SK-N-DZ (cell line): ENCODE data around the gene USP37.
"Not testable (repeated sequence)": the region's sequence is repeated elsewhere in the genome, so short reads cannot be mapped to it uniquely, and the experiment has no call there.

Experiments used
- DNase-seq: peaks from one replicate; pipeline ENCODE4 v3.0.0-alpha.2; 2015; ENCODE audit warnings: low spot score

The USP37 gene

DNA sequence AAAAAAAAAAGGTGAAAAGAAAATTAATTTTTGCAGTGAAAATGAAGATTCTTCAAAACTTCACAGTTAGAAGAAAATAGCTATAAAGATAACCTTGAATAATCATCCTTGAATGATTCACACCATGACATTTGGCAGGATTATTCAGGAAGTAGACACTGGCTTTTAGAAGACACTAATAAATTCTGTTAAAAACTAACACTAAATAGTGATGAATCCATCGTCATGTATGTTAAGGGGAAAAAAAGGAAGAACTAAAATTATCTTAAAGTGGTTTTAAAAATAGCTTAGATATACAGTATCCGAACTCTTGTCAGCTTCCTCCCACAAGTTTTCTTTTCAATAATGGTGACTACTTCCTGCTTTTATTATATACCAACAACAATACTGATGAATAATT lies 10.2 kb downstream of the USP37 start:
- no peak for DNase-seq

DNA sequence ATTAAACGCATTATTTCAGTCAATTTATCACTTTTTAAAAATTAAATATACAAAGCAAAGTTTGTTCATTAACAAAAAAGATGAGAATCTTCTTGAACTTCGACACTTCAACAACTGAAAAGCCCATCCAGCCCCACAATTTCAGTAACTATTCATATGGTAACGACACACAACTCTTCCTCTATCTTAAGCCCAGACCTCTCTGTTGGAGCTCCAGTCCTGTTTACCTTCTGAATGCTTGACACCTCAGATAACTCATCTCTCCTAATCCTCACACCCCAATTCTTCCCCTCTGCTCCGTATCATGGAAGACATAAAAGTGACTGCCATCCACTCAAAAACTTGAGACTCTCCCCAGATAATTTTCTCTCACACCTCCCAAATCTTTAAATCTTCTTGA lies 12.6 kb downstream of the USP37 start:
- no peak for DNase-seq

GRCh38 chr2:218554225-218554624 lies 13.9 kb downstream of the USP37 start:
- DNase-seq: not testable (repeated sequence)

DNA sequence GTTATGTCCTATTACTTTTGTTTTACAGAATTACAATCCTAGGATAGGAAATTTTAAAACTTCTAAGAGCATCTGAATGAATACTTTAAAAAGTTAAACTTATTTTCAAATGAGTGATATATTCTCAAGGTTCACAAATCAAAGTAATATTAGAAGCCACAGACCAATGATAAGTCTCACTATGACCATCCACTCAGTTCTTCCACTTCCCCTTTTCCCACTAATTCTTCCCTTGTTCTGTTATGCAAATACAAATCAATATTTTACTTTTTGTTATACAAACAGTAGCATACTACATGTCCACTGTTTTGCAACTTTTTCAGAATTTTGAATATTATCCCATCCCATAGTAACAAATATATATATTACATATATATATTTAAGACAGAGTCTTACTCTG lies 20.2 kb downstream of the USP37 start:
- DNase-seq: no peak

GRCh38 chr2:218547511-218547910 lies 20.6 kb downstream of the USP37 start:
- no peak for DNase-seq

- no peak for DNase-seq
Observed at GRCh38 chr2:218546012-218546411, 22.1 kb downstream of the USP37 start.

DNA sequence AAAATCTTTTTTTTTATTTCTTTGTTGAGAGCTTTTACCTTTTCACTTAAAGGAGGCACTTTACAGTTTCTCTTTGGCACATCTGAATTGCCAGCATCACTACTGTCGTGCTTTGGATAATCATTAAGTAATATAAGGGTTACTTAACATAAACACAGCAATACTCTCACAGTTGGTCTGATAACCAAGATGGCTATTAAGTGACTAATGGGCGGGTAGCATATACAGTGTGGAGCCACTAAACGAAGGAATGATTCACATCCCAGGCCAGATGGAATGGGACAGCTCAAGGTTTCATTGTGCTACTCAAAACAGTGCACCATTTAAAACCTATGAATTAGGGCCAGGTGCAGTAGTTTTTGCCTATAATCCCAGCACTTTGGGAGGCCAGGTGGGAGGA lies 28.1 kb downstream of the USP37 start:
- no peak for DNase-seq

GRCh38 chr2:218536804-218537494 lies 31.2 kb downstream of the USP37 start:
- no peak for DNase-seq

DNA sequence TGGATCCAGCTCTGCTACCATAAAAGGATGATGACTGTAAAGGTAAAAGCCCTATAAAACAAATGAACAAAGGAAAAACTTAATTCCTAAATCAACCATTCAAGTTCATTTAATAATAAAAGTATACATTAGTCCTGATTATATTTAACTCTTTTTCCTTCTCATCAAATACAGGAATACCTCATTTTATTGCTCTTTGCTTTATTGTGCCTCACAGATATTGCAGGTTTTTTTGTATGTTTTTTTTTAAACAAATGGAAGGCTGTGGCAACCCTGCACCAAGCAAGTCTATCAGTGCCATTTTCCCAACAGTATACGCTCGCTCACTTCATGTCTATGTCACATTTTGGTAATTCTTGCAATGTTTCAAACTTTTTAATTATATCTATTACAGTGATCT lies 38.2 kb downstream of the USP37 start:
- DNase-seq: no peak

- DNase-seq: not testable (repeated sequence)
Observed at GRCh38 chr2:218528409-218528808, 39.7 kb downstream of the USP37 start.

GRCh38 chr2:218523651-218524050 lies 44.5 kb downstream of the USP37 start:
- no peak for DNase-seq

- no peak for DNase-seq
Observed at GRCh38 chr2:218518876-218519275, 49.3 kb downstream of the USP37 start.

- DNase-seq: no peak
Observed at GRCh38 chr2:218517434-218518206, 50.5 kb downstream of the USP37 start.

DNA sequence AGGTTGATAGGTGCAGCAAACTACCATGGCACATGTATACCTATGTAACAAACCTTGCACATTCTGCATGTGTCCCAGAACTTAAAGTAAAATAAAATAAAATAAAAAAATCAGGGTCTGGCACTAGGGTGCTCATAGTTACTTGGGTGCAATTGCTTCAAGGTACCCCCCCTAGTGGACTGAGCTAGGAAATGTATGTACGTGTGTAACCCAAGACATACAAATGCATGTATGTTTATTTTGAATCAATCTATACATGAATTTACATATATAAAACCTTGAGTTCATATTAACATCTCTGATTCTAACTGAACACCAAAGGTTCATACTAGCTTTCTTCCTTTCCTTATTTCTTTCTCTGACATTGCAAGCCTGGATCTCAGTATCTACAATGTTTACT lies 51.5 kb downstream of the USP37 start:
- DNase-seq: no peak

GRCh38 chr2:218513676-218514075 lies 54.5 kb downstream of the USP37 start:
- no peak for DNase-seq

- DNase-seq: no peak
Observed at GRCh38 chr2:218508299-218508698, 59.9 kb downstream of the USP37 start.

- DNase-seq: no peak
Observed at GRCh38 chr2:218505754-218506371, 62.3 kb downstream of the USP37 start.

DNA sequence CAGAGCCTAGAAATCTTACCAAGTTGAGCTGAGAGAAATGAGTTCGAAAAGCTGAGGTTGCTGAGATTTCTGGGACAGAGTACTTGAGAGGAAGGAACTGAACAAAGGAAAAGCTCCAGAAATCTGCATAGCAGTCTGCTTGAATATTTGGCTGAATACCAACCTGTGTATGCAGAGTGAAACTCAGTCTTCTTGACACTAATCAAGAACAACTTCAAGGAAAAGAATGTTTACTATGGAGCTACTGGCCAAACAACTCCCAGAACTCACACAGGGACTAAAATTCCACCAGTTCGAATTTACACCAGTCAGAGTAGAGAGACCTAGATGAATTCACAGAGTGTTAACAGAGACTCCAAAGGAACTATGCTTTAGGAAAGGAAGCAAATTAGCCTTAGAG lies 66.5 kb downstream of the USP37 start:
- DNase-seq: no peak

DNA sequence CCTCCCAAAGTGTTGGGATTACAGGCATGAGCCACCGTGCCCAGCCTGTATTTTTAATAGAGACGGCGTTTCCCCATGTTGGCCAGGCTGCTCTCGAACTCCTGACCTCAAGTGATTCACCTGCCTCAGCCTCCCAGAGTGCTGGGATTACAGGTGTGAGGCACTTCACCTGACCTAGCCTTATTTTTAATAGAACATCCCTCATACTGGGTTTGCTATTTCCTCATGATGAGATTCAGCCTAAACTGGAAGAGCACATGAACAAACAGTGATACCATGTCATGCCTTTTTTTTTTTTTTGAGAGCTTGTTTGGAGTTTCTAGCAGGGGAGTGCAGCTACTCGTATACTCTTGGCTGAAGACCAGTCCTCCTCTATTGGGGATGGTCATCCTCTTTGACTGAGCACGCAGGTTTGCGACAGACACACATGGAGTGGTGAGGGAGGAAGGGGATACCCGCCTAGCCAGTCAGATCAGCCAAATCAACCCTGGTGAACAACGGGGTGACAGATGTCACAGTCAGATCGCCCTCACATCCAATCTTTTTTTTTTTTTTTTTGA lies 67.6 kb downstream of the USP37 start:
- DNase-seq: no peak

DNA sequence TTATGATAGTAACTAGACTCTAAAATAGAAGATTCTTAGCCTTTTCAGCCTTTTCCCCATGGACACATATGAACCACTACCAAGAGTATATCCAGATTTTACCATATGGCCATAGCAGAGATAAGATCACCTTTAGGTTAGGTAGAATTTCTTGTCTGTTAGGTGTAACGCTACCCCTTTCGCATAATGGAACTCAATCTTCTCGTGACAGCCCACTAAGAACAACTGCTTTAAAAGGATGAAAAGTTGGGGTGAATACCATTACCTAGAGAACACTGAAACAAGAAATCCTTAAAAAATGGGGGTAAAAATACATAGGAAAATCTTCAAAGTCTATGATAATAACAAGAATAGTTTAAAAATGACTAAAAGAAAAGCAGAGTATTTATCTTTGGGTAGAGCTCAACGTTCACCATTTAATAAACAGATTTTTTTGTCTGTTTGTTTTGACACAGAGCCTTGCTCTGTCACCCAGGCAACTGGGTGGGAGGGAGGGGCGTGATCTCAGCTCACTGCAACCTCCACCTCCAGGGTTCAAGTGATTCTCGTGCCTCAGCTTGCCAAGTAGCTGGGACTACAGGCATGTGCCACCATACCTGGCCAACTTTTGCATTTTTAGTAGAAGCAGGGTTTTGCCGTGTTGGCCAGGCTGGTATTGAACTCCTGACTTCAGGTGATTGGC lies 82.0 kb downstream of the USP37 start:
- no peak for DNase-seq

GRCh38 chr2:218482651-218483050 lies 85.5 kb downstream of the USP37 start:
- DNase-seq: no peak

GRCh38 chr2:218479595-218479994 lies 88.6 kb downstream of the USP37 start:
- no peak for DNase-seq
